GM10266 (cell line): Measurements from ENCODE around the gene SLC25A41.

Experiments used
- DNase-seq: peaks from one replicate; pipeline ENCODE4 v3.0.0; 2012; ENCODE audit errors: extremely low spot score
- CTCF ChIP-seq: IDR thresholded peaks from 2 replicates; pipeline ENCODE4 v1.5.1; 2012; ENCODE audit warnings: mild to moderate bottlenecking, low read depth; ENCODE audit not compliant: control insufficient read depth, insufficient read depth; ENCODE audit errors: missing control alignments

The SLC25A41 gene

GRCh38 chr19:6425732-6426620 lies 7.6 kb downstream of the SLC25A41 start:
- no peak for DNase-seq
- TF ChIP-seq CTCF = no peak

GRCh38 chr19:6424939-6425731 lies 8.4 kb downstream of the SLC25A41 start:
- DNase-seq = peak; percentile 100
- TF ChIP-seq CTCF = no peak

- DNase-seq = no peak
- no peak for TF ChIP-seq CTCF
These were observed 9.2 kb downstream of the SLC25A41 start, which contains the start of gene KHSRP for GRCh38 chr19:6424195-6424938. Gene KHSRP (minus strand): TSS chr19:6424811. CDS start chr19:6424701, 110 bp downstream.

GRCh38 chr19:6423499-6424194 lies 9.9 kb downstream of the SLC25A41 start:
- DNase-seq = peak; percentile 76
- no peak for TF ChIP-seq CTCF

- TF ChIP-seq CTCF = no peak
- no peak for DNase-seq
These were observed 12.2 kb downstream of the SLC25A41 start for GRCh38 chr19:6421075-6422014.

- DNase-seq = no peak
- TF ChIP-seq CTCF = no peak
These were observed 15.0 kb downstream of the SLC25A41 start for GRCh38 chr19:6418562-6418932.
